Stimulated activated naive CD8-positive, alpha-beta T cell treated with anti-CD3 and anti-CD28 coated beads, Interleukin-15, Interleukin-2, amounts not matched to agents 100 ng/mL and 50 ng/mL, for 24 hours (primary cell): ENCODE results near the gene ANKMY1.
A peak's percentile ranks its signal among the peaks of the same experiment; 100 is the strongest.

Experiments
- H3K27ac Mint-ChIP-seq: one replicate; pipeline ENCODE4 v1.8.0; 2021; ENCODE audit warnings: mild to moderate bottlenecking, mixed read lengths
- H3K27me3 Mint-ChIP-seq: one replicate; pipeline ENCODE4 v1.8.0; 2021; ENCODE audit warnings: mixed read lengths
- H3K36me3 Mint-ChIP-seq: one replicate; pipeline ENCODE4 v1.8.0; 2021; ENCODE audit warnings: low read depth, mixed read lengths
- H3K4me1 Mint-ChIP-seq: one replicate; pipeline ENCODE4 v1.8.0; 2021; ENCODE audit warnings: low read depth, mixed read lengths
- H3K4me3 Mint-ChIP-seq: one replicate; pipeline ENCODE4 v1.8.0; 2021; ENCODE audit warnings: mild to moderate bottlenecking, mixed read lengths
- H3K9me3 Mint-ChIP-seq: one replicate; pipeline ENCODE4 v1.8.0; 2021; ENCODE audit warnings: mixed read lengths

ANKMY1 gene

DNA sequence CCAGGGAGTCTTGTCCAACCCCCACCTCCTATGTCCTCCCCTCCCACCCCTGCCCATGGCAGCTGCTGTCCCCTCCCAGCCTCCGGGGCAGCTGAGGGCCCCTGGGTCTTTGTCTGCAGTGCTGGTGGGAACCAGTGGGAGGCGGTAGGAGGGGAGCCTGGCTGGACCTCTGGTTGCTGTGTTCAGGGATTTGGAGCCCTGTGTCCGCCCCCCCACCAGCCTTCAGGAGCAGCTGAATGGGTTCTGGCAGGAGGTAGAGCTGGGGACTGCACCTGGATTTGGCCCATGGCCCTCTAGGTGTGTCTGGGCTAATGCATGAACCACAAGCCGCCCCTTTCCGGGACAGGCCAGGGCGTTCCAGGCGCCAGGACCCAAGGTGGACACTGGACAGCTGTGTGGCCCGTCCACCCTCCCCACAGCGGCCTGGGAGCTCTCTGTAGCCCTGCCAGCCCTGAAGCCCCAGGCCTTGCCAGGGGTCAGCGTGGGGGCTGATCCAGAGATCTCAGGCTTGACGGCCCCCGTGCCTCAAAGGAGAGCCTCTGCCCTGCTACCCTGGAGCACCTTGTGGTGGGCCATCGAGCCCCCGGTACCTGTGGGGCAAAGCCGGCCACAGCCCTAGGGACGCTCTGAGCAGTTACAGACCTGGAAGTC lies 96.9 kb downstream of the ANKMY1 start:
- peaks cover 4% of the 10 kb centered on the region for H3K27me3 Mint-ChIP-seq
- no peaks in the 10 kb centered on the region for H3K36me3 Mint-ChIP-seq
- H3K9me3 Mint-ChIP-seq: no peaks in the 10 kb centered on the region
- no peak overlapping the region for H3K27ac Mint-ChIP-seq
- H3K4me1 Mint-ChIP-seq: no peaks in the 10 kb centered on the region
- H3K4me3 Mint-ChIP-seq: no peak overlapping the region

DNA sequence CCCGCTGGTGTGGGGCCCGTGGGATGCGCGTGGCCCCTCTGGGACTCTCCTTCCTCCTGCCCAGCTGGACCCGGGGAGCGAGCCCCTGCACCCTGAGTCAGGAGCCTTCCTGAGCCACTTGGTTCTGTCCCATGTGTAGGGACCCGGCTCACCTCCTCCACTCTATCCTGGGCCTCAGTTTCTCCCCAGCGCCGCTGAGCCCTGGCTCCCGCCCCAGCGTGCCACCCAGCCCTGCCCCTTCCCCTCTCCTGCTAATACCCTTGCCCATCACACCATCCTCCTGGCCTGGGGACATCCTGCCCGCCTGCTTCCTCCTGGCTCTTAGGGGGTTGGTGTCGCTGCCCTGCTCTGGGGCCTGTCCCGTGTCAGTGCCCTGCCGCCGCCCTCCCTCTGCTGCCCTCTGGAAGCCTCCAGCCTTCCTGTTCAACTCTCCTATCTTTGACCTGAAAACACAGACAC lies 97.5 kb downstream of the ANKMY1 start:
- no peak overlapping the region for H3K4me3 Mint-ChIP-seq
- H3K27ac Mint-ChIP-seq: no peak overlapping the region
- H3K9me3 Mint-ChIP-seq: no peaks in the 10 kb centered on the region
- H3K4me1 Mint-ChIP-seq: no peaks in the 10 kb centered on the region
- H3K27me3 Mint-ChIP-seq: peaks cover 4% of the 10 kb centered on the region
- no peaks in the 10 kb centered on the region for H3K36me3 Mint-ChIP-seq

DNA sequence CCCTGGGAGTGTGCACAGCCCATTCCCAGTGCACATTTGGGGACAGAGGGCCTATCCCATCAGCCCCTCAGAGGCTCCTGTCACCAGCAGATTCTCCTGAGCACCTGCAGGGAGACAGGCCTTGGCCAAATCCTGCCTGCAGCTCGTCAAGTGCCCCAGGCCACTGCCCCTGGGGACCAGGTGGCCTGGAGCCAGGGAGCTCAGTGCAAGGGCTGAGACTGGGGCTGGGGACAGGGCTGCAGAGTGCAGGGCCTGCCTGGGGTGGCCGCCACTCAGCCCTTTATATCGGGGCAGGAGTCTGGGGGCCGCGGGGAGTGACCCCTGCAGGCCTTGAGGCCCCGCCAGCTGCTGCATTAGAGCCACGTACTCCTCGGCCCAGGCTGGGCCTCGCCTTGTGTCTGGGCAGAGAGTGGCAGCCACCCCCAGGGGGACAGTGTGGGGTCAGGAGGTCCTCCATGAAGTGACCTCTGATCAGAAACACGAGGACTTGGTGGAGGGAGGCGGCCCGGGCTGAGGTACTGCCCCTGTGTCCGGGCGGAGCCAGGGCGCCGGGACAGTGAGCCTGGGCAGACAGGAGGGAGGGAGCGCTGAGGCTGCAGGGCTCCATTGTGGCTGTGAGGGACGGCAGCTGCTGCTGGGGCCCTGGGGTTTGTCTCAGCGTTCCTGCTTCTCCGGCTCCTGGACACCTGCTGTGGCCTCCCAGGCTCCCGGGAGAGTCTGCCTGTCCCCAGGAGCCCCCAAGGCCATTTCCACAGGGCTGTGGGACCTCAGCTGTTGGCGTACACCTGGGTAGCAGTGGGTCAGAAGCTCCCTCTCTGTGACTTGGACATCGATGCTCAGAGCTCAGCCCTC lies 98.2 kb downstream of the ANKMY1 start:
- H3K27me3 Mint-ChIP-seq: peaks cover 9% of the 10 kb centered on the region
- no peak overlapping the region for H3K4me3 Mint-ChIP-seq
- no peak overlapping the region for H3K27ac Mint-ChIP-seq
- no peaks in the 10 kb centered on the region for H3K36me3 Mint-ChIP-seq
- H3K4me1 Mint-ChIP-seq: no peaks in the 10 kb centered on the region
- H3K9me3 Mint-ChIP-seq: no peaks in the 10 kb centered on the region

- Mint-ChIP-seq H3K27me3 (peaks cover 16% of the 10 kb centered on the region), H3K4me3 (no peak overlapping the region), H3K36me3 (no peaks in the 10 kb centered on the region), H3K9me3 (no peaks in the 10 kb centered on the region), H3K27ac (no peak overlapping the region), H3K4me1 (no peaks in the 10 kb centered on the region)
Observed at GRCh38 chr2:240458900-240459391, 98.8 kb downstream of the ANKMY1 start.

- Mint-ChIP-seq H3K36me3 (no peaks in the 10 kb centered on the region), H3K27me3 (peaks cover 17% of the 10 kb centered on the region), H3K27ac (no peak overlapping the region), H3K4me1 (no peaks in the 10 kb centered on the region), H3K4me3 (no peak overlapping the region), H3K9me3 (no peaks in the 10 kb centered on the region)
Observed at GRCh38 chr2:240458044-240458899, 99.5 kb downstream of the ANKMY1 start.

- H3K27ac Mint-ChIP-seq: no peak overlapping the region
- no peaks in the 10 kb centered on the region for H3K9me3 Mint-ChIP-seq
- H3K4me3 Mint-ChIP-seq: no peak overlapping the region
- no peaks in the 10 kb centered on the region for H3K4me1 Mint-ChIP-seq
- no peaks in the 10 kb centered on the region for H3K36me3 Mint-ChIP-seq
- peaks cover 17% of the 10 kb centered on the region for H3K27me3 Mint-ChIP-seq
Observed at GRCh38 chr2:240457223-240458043, 100.4 kb downstream of the ANKMY1 start.

- no peak overlapping the region for H3K27ac Mint-ChIP-seq
- H3K4me3 Mint-ChIP-seq: no peak overlapping the region
- H3K9me3 Mint-ChIP-seq: no peaks in the 10 kb centered on the region
- no peaks in the 10 kb centered on the region for H3K4me1 Mint-ChIP-seq
- H3K27me3 Mint-ChIP-seq: peaks cover 23% of the 10 kb centered on the region
- no peaks in the 10 kb centered on the region for H3K36me3 Mint-ChIP-seq
Observed at GRCh38 chr2:240456447-240457222, 101.2 kb downstream of the ANKMY1 start.

- Mint-ChIP-seq H3K27me3 (peaks cover 30% of the 10 kb centered on the region), H3K4me1 (no peaks in the 10 kb centered on the region), H3K9me3 (no peaks in the 10 kb centered on the region), H3K36me3 (no peaks in the 10 kb centered on the region), H3K4me3 (no peak overlapping the region), H3K27ac (no peak overlapping the region)
Observed at GRCh38 chr2:240455647-240456446, 101.9 kb downstream of the ANKMY1 start.

GRCh38 chr2:240455272-240455646 lies 102.5 kb downstream of the ANKMY1 start:
- no peaks in the 10 kb centered on the region for H3K9me3 Mint-ChIP-seq
- peaks cover 35% of the 10 kb centered on the region for H3K27me3 Mint-ChIP-seq
- no peak overlapping the region for H3K27ac Mint-ChIP-seq
- no peak overlapping the region for H3K4me3 Mint-ChIP-seq
- no peaks in the 10 kb centered on the region for H3K36me3 Mint-ChIP-seq
- no peaks in the 10 kb centered on the region for H3K4me1 Mint-ChIP-seq

- Mint-ChIP-seq H3K4me3 (peak overlapping the region; percentile 54), H3K27me3 (peaks cover 44% of the 10 kb centered on the region), H3K27ac (no peak overlapping the region), H3K36me3 (no peaks in the 10 kb centered on the region), H3K4me1 (no peaks in the 10 kb centered on the region), H3K9me3 (no peaks in the 10 kb centered on the region)
Observed at GRCh38 chr2:240454106-240454901, 103.5 kb downstream of the ANKMY1 start.

- Mint-ChIP-seq H3K4me3 (peak overlapping the region; percentile 54), H3K9me3 (no peaks in the 10 kb centered on the region), H3K27me3 (peaks cover 47% of the 10 kb centered on the region), H3K27ac (no peak overlapping the region), H3K4me1 (no peaks in the 10 kb centered on the region), H3K36me3 (no peaks in the 10 kb centered on the region)
Observed at GRCh38 chr2:240453461-240454105, 104.2 kb downstream of the ANKMY1 start.
